Measurements from ENCODE around the gene DNMT3B. TPM values are rescaled to one million over a fixed set of nuclear protein-coding genes. Genes with fewer than 3 reads are reported as not detected.

Gene DNMT3B
- total and polyA plus RNA-seq, 2 experiments from 2014 or later: 711 to 2,222 TPM

DNA sequence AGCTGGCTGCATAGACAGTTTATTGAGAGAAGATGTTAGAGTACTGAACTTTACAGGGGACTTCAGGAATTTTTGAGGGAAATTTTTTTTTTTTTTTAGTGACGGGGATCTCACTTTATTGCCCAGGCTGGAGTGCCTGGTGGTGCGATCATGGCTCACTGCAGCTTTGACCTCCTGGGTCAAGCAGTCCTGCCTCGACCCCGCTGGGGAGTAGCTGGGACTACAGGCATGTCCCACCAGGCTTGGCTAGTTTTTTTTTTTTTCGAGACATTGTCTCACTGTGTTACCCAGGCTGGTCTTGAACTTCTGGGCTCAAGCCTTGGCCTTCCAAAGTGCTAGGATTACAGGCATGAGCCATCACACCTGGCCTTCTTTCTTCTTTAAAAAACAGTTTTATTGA is 85.8 kb downstream of the DNMT3B start (continued):
- TF ChIP-seq POLR2AphosphoS5 (IDR thresholded peaks at IDR 0.05; ENCODE audit: low read depth): no peak
- no peak for TF ChIP-seq EZH2 (IDR thresholded peaks at IDR 0.05; ENCODE audit: low read depth, unreplicated experiment)
- TF ChIP-seq, protein P1, sequence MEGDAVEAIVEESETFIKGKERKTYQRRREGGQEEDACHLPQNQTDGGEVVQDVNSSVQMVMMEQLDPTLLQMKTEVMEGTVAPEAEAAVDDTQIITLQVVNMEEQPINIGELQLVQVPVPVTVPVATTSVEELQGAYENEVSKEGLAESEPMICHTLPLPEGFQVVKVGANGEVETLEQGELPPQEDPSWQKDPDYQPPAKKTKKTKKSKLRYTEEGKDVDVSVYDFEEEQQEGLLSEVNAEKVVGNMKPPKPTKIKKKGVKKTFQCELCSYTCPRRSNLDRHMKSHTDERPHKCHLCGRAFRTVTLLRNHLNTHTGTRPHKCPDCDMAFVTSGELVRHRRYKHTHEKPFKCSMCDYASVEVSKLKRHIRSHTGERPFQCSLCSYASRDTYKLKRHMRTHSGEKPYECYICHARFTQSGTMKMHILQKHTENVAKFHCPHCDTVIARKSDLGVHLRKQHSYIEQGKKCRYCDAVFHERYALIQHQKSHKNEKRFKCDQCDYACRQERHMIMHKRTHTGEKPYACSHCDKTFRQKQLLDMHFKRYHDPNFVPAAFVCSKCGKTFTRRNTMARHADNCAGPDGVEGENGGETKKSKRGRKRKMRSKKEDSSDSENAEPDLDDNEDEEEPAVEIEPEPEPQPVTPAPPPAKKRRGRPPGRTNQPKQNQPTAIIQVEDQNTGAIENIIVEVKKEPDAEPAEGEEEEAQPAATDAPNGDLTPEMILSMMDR (conservative IDR thresholded peaks at IDR 0.05; ENCODE audit: low read depth in 2 of 2): no peak

DNA sequence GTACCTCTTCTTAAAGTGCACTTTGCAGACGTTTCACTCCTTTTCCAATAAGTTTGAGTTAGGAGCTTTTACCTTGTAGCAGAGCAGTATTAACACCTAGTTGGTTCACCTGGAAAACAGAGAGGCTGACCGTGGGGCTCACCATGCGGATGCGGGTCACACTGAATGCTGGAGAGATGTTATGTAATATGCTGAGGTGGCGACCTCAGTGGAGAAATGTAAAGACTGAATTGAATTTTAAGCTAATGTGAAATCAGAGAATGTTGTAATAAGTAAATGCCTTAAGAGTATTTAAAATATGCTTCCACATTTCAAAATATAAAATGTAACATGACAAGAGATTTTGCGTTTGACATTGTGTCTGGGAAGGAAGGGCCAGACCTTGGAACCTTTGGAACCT is 86.7 kb downstream of the DNMT3B start:
- no peak for ATAC-seq
- Mint-ChIP-seq H3K4me3 (no peak overlapping the region), H3K27me3 (ENCODE audit: insufficient read depth, low read depth, poor library complexity) (peaks cover 6% of the 10 kb centered on the region), H3K9me3 (no peaks in the 10 kb centered on the region), H3K27ac (0 out of 2 replicates have a peak overlapping the region, but pooled peaks have one; percentile 49), H3K4me1 (peaks cover 24% of the 10 kb centered on the region), H3K36me3 (ENCODE audit: low read depth) (peaks cover 69% of the 10 kb centered on the region)
- Histone ChIP-seq H3K36me3 (ENCODE audit: insufficient read depth) (peaks cover 31% of the 10 kb centered on the region), H3K4me2 (no peak overlapping the region), H3K27ac (ENCODE audit: low read depth) (peak overlapping the region; percentile 79; the same call in 1 of the 2 replicates), H3K79me2 (replicated peaks; ENCODE audit: insufficient read depth) (peaks cover 40% of the 10 kb centered on the region), H3K4me3 (no peak overlapping the region), H3F3A (replicated peaks; ENCODE audit: low read depth) (peaks cover 24% of the 10 kb centered on the region), H2AFZ (no peak overlapping the region), H3K4me1 (ENCODE audit: insufficient read depth) (peaks cover 21% of the 10 kb centered on the region), H4K20me1 (replicated peaks; ENCODE audit: insufficient read depth) (peaks cover 16% of the 10 kb centered on the region), H3K27me3 (ENCODE audit: insufficient read depth) (no peaks in the 10 kb centered on the region), H3K9me2 (ENCODE audit: insufficient read depth) (no peaks in the 10 kb centered on the region)
- DNase-seq (ENCODE audit: low spot score): no peak
- TF ChIP-seq CREB1 (CRISPR knock-in tag; IDR thresholded peaks at IDR 0.05; ENCODE audit: low read depth) (no peak), JUNB (IDR thresholded peaks at IDR 0.05; ENCODE audit: unreplicated experiment) (no peak), NANOG (IDR thresholded peaks at IDR 0.05; ENCODE audit: borderline replicate concordance) (no peak), ZNF331 (CRISPR knock-in tag; IDR thresholded peaks at IDR 0.05; ENCODE audit: low read depth) (no peak), EZH2 (IDR thresholded peaks at IDR 0.05; ENCODE audit: low read depth, unreplicated experiment) (no peak)
- TF ChIP-seq, protein P2, sequence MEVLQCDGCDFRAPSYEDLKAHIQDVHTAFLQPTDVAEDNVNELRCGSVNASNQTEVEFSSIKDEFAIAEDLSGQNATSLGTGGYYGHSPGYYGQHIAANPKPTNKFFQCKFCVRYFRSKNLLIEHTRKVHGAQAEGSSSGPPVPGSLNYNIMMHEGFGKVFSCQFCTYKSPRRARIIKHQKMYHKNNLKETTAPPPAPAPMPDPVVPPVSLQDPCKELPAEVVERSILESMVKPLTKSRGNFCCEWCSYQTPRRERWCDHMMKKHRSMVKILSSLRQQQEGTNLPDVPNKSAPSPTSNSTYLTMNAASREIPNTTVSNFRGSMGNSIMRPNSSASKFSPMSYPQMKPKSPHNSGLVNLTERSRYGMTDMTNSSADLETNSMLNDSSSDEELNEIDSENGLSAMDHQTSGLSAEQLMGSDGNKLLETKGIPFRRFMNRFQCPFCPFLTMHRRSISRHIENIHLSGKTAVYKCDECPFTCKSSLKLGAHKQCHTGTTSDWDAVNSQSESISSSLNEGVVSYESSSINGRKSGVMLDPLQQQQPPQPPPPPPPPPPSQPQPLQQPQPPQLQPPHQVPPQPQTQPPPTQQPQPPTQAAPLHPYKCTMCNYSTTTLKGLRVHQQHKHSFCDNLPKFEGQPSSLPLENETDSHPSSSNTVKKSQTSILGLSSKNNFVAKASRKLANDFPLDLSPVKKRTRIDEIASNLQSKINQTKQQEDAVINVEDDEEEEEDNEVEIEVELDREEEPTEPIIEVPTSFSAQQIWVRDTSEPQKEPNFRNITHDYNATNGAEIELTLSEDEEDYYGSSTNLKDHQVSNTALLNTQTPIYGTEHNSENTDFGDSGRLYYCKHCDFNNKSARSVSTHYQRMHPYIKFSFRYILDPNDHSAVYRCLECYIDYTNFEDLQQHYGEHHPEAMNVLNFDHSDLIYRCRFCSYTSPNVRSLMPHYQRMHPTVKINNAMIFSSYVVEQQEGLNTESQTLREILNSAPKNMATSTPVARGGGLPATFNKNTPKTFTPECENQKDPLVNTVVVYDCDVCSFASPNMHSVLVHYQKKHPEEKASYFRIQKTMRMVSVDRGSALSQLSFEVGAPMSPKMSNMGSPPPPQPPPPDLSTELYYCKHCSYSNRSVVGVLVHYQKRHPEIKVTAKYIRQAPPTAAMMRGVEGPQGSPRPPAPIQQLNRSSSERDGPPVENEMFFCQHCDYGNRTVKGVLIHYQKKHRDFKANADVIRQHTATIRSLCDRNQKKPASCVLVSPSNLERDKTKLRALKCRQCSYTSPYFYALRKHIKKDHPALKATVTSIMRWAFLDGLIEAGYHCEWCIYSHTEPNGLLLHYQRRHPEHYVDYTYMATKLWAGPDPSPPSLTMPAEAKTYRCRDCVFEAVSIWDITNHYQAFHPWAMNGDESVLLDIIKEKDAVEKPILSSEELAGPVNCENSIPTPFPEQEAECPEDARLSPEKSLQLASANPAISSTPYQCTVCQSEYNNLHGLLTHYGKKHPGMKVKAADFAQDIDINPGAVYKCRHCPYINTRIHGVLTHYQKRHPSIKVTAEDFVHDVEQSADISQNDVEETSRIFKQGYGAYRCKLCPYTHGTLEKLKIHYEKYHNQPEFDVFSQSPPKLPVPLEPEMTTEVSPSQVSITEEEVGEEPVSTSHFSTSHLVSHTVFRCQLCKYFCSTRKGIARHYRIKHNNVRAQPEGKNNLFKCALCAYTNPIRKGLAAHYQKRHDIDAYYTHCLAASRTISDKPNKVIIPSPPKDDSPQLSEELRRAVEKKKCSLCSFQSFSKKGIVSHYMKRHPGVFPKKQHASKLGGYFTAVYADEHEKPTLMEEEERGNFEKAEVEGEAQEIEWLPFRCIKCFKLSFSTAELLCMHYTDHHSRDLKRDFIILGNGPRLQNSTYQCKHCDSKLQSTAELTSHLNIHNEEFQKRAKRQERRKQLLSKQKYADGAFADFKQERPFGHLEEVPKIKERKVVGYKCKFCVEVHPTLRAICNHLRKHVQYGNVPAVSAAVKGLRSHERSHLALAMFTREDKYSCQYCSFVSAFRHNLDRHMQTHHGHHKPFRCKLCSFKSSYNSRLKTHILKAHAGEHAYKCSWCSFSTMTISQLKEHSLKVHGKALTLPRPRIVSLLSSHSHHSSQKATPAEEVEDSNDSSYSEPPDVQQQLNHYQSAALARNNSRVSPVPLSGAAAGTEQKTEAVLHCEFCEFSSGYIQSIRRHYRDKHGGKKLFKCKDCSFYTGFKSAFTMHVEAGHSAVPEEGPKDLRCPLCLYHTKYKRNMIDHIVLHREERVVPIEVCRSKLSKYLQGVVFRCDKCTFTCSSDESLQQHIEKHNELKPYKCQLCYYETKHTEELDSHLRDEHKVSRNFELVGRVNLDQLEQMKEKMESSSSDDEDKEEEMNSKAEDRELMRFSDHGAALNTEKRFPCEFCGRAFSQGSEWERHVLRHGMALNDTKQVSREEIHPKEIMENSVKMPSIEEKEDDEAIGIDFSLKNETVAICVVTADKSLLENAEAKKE (CRISPR knock-in tag; IDR thresholded peaks at IDR 0.05): no peak
- TF ChIP-seq, protein P3, sequence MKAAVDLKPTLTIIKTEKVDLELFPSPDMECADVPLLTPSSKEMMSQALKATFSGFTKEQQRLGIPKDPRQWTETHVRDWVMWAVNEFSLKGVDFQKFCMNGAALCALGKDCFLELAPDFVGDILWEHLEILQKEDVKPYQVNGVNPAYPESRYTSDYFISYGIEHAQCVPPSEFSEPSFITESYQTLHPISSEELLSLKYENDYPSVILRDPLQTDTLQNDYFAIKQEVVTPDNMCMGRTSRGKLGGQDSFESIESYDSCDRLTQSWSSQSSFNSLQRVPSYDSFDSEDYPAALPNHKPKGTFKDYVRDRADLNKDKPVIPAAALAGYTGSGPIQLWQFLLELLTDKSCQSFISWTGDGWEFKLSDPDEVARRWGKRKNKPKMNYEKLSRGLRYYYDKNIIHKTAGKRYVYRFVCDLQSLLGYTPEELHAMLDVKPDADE (IDR thresholded peaks at IDR 0.05): no peak
- TF ChIP-seq, protein P1 (conservative IDR thresholded peaks at IDR 0.05; ENCODE audit: low read depth in 2 of 2): no peak
- TF ChIP-seq, protein P4, sequence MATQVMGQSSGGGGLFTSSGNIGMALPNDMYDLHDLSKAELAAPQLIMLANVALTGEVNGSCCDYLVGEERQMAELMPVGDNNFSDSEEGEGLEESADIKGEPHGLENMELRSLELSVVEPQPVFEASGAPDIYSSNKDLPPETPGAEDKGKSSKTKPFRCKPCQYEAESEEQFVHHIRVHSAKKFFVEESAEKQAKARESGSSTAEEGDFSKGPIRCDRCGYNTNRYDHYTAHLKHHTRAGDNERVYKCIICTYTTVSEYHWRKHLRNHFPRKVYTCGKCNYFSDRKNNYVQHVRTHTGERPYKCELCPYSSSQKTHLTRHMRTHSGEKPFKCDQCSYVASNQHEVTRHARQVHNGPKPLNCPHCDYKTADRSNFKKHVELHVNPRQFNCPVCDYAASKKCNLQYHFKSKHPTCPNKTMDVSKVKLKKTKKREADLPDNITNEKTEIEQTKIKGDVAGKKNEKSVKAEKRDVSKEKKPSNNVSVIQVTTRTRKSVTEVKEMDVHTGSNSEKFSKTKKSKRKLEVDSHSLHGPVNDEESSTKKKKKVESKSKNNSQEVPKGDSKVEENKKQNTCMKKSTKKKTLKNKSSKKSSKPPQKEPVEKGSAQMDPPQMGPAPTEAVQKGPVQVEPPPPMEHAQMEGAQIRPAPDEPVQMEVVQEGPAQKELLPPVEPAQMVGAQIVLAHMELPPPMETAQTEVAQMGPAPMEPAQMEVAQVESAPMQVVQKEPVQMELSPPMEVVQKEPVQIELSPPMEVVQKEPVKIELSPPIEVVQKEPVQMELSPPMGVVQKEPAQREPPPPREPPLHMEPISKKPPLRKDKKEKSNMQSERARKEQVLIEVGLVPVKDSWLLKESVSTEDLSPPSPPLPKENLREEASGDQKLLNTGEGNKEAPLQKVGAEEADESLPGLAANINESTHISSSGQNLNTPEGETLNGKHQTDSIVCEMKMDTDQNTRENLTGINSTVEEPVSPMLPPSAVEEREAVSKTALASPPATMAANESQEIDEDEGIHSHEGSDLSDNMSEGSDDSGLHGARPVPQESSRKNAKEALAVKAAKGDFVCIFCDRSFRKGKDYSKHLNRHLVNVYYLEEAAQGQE (IDR thresholded peaks at IDR 0.05; ENCODE audit: unreplicated experiment): no peak

All from GM23338 (cell line).